Jurkat, Clone E6-1 (cell line): Measurements from ENCODE around the gene KNSTRN.

Experiments used
- DNase-seq: peaks from one replicate; pipeline ENCODE4 v3.0.0-alpha.2; 2011; ENCODE audit warnings: low read depth, low spot score
- H3K4me3 ChIP-seq: 2 replicates; pipeline ENCODE4 v1.5.1; 2011; ENCODE audit warnings: mild to moderate bottlenecking, low read length, control low read depth, moderate library complexity

KNSTRN gene

DNA sequence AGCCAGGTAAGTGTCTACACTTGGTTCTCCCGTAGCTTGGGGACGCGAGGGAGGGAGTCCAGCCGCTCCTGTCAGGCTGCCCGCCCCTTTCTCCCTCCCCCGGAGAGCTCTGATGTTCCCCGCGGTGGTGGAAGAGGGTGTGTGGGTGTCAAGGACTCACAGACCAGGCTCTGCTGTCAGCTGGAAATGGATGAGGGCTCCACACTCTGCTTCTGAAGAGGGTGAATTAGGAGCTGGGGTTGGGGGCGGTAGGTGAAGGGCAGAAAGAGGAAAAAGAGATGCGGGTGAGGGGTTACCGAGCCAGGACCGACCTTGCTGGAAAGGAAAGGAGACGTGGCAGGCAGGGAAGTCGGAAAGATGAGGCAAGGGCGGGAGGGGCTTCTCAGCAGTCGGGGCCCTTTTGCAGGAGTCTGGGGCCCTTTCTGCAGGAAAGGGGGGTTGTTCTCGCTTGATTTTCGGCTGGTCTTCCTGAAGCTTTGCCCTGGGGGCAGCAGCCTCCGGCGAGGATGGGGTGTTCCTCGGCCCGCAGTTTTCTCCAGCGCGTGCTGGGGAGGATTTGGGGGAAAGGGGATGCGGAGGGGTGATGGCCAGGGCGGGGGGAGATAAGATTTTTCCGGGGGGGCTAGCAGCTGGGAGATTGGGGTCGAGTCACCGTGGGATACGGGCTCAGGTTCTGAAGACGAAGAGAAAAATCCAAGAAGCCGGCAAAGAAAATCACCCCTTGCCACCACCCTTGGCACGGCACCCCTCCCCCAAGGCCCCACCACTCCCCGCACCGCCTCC is 57.6 kb downstream of the KNSTRN start:
- peak overlapping the region; percentile 60 for H3K4me3 ChIP-seq
- no peak for DNase-seq

DNA sequence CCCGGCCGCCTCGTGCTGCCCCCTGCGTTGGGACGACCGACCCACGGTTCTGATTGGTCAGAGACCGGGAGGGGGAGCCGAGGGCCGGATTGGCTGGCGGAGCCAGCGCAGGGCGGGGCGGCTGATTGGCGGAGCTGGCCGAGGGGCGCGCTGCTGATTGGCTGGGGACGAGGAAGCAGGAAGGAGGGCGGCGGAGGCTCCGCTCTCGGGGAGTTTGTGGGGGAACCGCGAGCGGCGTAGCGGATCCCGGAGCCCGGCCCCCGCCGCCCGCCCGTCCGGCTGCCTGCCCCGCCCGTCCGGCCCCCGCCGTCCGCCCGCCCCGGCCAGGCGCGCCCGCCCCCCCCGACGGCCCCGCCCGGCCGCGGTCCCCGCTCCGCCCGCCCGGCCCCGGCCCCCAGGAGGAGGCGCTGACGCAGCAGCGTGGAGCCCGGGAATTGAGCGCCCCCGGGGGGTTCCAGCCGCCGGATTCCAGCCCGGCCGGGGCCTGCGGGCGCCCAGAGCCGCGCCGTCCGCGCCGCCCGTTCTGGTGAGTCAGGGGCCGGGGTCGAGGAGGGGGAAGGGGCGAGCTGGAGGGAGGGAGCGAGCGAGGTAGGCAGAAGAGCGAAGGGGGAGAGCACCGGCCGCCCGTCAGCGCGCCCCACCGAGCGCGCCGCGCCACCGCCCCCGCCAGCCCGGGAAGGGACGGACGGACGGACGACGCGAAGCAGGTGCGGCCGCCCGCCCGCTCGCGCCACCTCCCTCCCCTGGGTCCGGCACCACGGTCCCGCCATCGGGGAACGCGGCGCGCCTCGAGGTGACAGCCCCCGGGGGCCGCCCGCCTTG is 58.4 kb downstream of the KNSTRN start, which contains the start of gene BAHD1:
TSS of gene BAHD1 (plus strand) at position 211 of the 822 bp plus-strand sequence. CDS start 17,512 bp downstream, outside the sequence.
- H3K4me3 ChIP-seq: peak within 1 kb of the TSS; percentile 60

DNA sequence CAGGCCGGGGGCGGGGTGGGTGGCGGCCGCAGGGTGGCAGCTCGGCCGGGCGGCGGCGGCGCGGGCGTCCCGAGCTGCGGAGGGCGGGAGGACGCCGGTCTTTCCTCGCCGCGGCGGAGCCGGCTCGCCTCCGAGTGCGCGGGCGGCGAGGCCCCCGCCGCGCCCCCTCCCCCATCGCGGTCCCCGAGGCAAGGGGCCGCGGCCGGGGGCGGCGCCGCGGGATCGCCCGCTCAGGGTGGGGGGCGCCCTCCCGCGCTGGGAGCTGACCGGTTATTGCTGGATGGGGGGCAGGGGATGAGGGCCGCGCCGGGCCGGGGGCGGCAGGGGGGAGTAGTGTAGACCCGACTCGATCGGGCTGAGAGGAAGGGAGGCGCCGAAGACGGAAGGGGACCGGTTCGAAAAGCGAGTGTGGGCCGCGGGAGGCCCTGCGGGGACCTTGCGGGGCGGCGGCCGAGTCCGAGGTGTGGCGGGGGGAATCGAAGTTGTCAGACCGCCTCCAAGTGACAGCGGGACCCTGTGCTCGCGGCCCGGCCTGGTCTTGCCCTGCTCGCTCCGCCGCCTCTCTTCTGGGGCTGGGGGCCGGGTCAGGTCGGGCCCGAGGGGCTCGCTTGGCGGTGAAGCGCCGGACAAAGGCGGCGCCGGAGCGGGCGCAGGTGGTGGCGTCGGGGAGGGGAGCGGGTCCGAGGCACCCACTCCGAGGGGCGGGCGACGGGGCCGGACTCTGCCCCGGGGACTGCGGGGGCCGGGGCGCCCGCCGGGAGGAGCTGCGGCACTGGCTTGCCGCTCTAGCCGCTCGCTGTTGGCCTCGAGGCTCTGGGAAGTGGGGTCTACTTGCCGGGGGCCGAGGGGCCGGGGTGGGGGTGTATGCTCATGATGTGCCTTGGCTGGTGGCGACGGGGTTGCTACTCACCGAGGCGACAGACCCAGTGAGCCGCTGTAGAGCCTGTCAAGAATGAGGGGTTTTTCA is 59.3 kb downstream of the KNSTRN start:
- no peak for DNase-seq
- H3K4me3 ChIP-seq: peak overlapping the region; percentile 54

More for the DNA sequence above, 58.4 kb downstream of the KNSTRN start, which contains the start of gene BAHD1:
- DNase-seq: peak; percentile 92

DNA sequence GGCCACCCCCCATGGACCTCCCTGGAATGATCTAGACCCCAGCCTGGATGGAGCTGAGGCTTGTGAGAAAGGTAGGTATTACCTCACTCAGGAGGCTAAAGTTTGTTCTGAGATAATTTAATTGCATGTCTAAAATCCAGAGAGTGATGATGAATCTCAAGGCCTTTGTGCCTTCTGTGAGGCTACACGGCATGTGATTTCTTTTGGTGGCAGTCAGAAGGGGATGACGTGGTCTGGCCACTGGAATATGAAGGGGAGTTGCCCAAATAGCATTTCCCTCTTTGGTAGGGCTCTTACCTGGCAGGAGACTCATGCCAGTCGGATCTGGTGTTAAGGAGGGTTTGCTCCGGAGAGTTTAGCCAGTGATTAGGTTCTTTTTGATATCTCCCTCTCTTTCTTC is 60.7 kb downstream of the KNSTRN start:
- H3K4me3 ChIP-seq: no peak overlapping the region
- DNase-seq: no peak

DNA sequence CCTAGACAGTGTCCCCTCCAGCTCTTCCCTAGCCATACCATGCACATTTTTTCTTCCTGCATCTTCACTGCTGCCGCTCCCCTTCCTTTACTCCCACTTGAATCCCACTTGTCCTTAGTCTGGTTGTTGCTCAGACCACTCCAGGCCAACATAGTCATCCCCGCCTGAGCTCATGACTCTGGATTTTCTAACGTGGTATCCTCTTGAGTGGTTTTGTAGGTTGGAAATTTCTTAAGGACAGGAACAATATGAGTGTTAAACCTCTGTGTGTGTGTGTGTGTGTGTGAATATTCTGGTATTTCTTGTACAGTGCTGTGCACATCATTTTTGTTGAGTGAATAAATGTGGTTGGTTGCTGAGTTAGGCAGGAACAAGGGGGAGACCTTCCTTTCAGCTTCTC is 61.3 kb downstream of the KNSTRN start:
- no peak overlapping the region for H3K4me3 ChIP-seq
- no peak for DNase-seq
